CD4-positive, alpha-beta T cell (primary cell): ENCODE measurements around the gene EXOC5. TPM values are rescaled to one million over a fixed set of nuclear protein-coding genes. Genes with fewer than 3 reads are reported as not detected.

Experiments
- ATAC-seq: fragments of 200-7000 bp; cut with Tn5 transposase; one replicate; pipeline ENCODE4 v1.10.0; 2022; ENCODE audit warnings: mild to moderate bottlenecking; ENCODE audit not compliant: poor library complexity
- CTCF ChIA-PET: fragments of 350-600 bp; sonication (Branson Sonifier 250); formaldehyde crosslinking; loops from one replicate; lab custom pipeline; 2021; ENCODE audit warnings: antibody characterized with exemption, inconsistent platforms; lab: Charles Lee
- POLR2A ChIA-PET: fragments of 350-600 bp; sonication (Branson Sonifier 250); formaldehyde crosslinking; loops from one replicate; lab custom pipeline; 2021; ENCODE audit warnings: antibody characterized with exemption, inconsistent platforms; lab: Charles Lee
- DNase-seq, 14 experiments: peaks; one replicate each; pipeline ENCODE4 v3.0.0-alpha.2; 2013 to 2020; ENCODE audit warnings: mixed read lengths in 2 of 14
- H3K27ac ChIP-seq, 2 donors: one replicate each; pipeline versions ENCODE4 v1.5.1 to v1.7.0; 2013; ENCODE audit warnings: low read length in 2 of 2, low read depth in 1 of 2, mild to moderate bottlenecking in 1 of 2
- H3K27me3 ChIP-seq, 2 experiments: 1 replicate in 1 of 2; 2 replicates in 1 of 2; pipeline versions ENCODE4 v1.6.1 to v1.7.0; 2013; ENCODE audit warnings: low read length in 2 of 2, control low read depth in 1 of 2, mild to moderate bottlenecking in 1 of 2, moderate library complexity in 1 of 2; ENCODE audit not compliant: insufficient read depth in 2 of 2, control insufficient read depth in 1 of 2
- H3K36me3 ChIP-seq: one replicate; pipeline ENCODE4 v1.6.1; 2013; ENCODE audit warnings: low read length, control low read depth; ENCODE audit not compliant: insufficient read depth
- H3K4me1 ChIP-seq: one replicate; pipeline ENCODE4 v1.6.1; 2013; ENCODE audit warnings: low read length, control low read depth; ENCODE audit not compliant: insufficient read depth
- H3K4me3 ChIP-seq: one replicate; pipeline ENCODE4 v1.5.1; 2013; ENCODE audit warnings: mild to moderate bottlenecking, low read length, moderate library complexity
- H3K9me3 ChIP-seq, 2 experiments: 1 replicate in 1 of 2; 2 replicates in 1 of 2; pipeline versions ENCODE4 v1.6.1 to v1.7.0; 2013; ENCODE audit warnings: low read length in 2 of 2, mild to moderate bottlenecking in 2 of 2, control low read depth in 1 of 2, moderate library complexity in 1 of 2; ENCODE audit not compliant: control insufficient read depth in 1 of 2, insufficient read depth in 1 of 2
- H3K27ac Mint-ChIP-seq: one replicate; pipeline ENCODE4 v1.8.0; 2020; ENCODE audit warnings: mixed read lengths
- H3K27me3 Mint-ChIP-seq: one replicate; pipeline ENCODE4 v1.8.0; 2021; ENCODE audit warnings: mixed read lengths
- H3K36me3 Mint-ChIP-seq: one replicate; pipeline ENCODE4 v1.8.0; 2021; ENCODE audit warnings: low read depth, mixed read lengths
- H3K4me1 Mint-ChIP-seq: one replicate; pipeline ENCODE4 v1.8.0; 2021; ENCODE audit warnings: low read depth, mixed read lengths
- H3K4me3 Mint-ChIP-seq: one replicate; pipeline ENCODE4 v1.8.0; 2020; ENCODE audit warnings: mild to moderate bottlenecking, mixed read lengths
- H3K9me3 Mint-ChIP-seq: one replicate; pipeline ENCODE4 v1.8.0; 2020; ENCODE audit warnings: mixed read lengths
- CTCF ChIP-seq: fragments of 200-600 bp; IDR thresholded peaks from one replicate; pipeline ENCODE4 v1.8.0; 2022; ENCODE audit warnings: antibody characterized with exemption, mild to moderate bottlenecking
- intact Hi-C, 2 experiments: fragments of 100-400 bp; cut with DNase I in 1 of 2; cut with micrococcal nuclease in 1 of 2; formaldehyde crosslinking; loops; one replicate each; pipeline versions ENCODE4 v1.15.1 to v1.9.0; 2023 to 2025; cut with DNase I, micrococcal nuclease
- total RNA-seq, 174 experiments: library from RNA in 2 of 174; stranded (reverse) in 2 of 174; gene quantifications; one replicate each; pipeline ENCODE4 v1.2.3 and lab custom pipeline; 2021 to 2026

Gene EXOC5
- total RNA-seq, 2 experiments from 2014 or later = 17.1 to 18.1 TPM

GRCh38 chr14:57273236-57273635, 4.5 kb upstream of the EXOC5 start:
- no peak for TF ChIP-seq CTCF
- Mint-ChIP-seq H3K27ac (no peak overlapping the region), H3K27me3 (no peaks in the 10 kb centered on the region), H3K4me1 (peaks cover 60% of the 10 kb centered on the region), H3K36me3 (peaks cover 45% of the 10 kb centered on the region), H3K9me3 (no peaks in the 10 kb centered on the region), H3K4me3 (no peak overlapping the region)
- Histone ChIP-seq H3K36me3 (peaks cover 32% of the 10 kb centered on the region), H3K9me3 (no peaks in the 10 kb centered on the region), H3K4me3 (no peak overlapping the region), H3K4me1 (peaks cover 14% of the 10 kb centered on the region), H3K27ac (no peak overlapping the region), H3K27me3 (no peaks in the 10 kb centered on the region)
- ATAC-seq (no peak), DNase-seq (no peak)
- POLR2A ChIA-PET = no interaction called here
- intact Hi-C loops = no loop called here
- CTCF ChIA-PET = no interaction called here

- peak overlapping the region; percentile 40 for H3K27ac Mint-ChIP-seq
- peak overlapping the region; percentile 3 for H3K4me3 Mint-ChIP-seq
Measured at GRCh38 chr14:57266065-57266464, 2.6 kb downstream of the EXOC5 start.

GRCh38 chr14:57262117-57262516, 6.6 kb downstream of the EXOC5 start:
- no peak for TF ChIP-seq CTCF
- POLR2A ChIA-PET = no interaction called here
- Mint-ChIP-seq H3K27me3 (no peaks in the 10 kb centered on the region), H3K27ac (no peak overlapping the region), H3K4me3 (no peak overlapping the region), H3K9me3 (no peaks in the 10 kb centered on the region), H3K36me3 (peaks cover 28% of the 10 kb centered on the region), H3K4me1 (peaks cover 56% of the 10 kb centered on the region)
- no peaks in the 10 kb centered on the region for H3K9me3 ChIP-seq
- CTCF ChIA-PET = no interaction called here
- intact Hi-C loops = loop anchor here (10.0 kb wide), 2 partner anchors 677 to 1163 kb away; partner anchors contain the start of genes KIAA0586 (in 1 of the 2) and TIMM9 (in 1 of the 2)
- H3K27ac ChIP-seq = no peak overlapping the region
- H3K36me3 ChIP-seq = no peaks in the 10 kb centered on the region
- DNase-seq (no peak), ATAC-seq (no peak)
- H3K27me3 ChIP-seq = no peaks in the 10 kb centered on the region
- no peaks in the 10 kb centered on the region for H3K4me1 ChIP-seq
- no peak overlapping the region for H3K4me3 ChIP-seq

More at GRCh38 chr14:57266065-57266464, 2.6 kb downstream of the EXOC5 start:
- DNase-seq = no peak
- no peaks in the 10 kb centered on the region for H3K27me3 ChIP-seq
- ChIA-PET POLR2A (no interaction called here), CTCF (interaction anchor here (0.6 kb wide), 1 partner anchor 30 kb away, joined by 3 read pairs; no protein-coding TSS in a partner anchor)
- no peak for ATAC-seq
- peaks cover 16% of the 10 kb centered on the region for H3K36me3 Mint-ChIP-seq
- peaks cover 79% of the 10 kb centered on the region for H3K4me1 Mint-ChIP-seq
- H3K27ac ChIP-seq = no peak overlapping the region
- intact Hi-C loops = loop anchor here (5.0 to 10.0 kb wide), 4 partner anchors 681 to 1684 kb away; partner anchors contain the start of genes KIAA0586 (in 1 of the 2), KTN1 (in 1 of the 2), TIMM9 (in 1 of the 2) and TMEM260 (in 1 of the 2)
- H3K4me1 ChIP-seq = peaks cover 15% of the 10 kb centered on the region
- no peaks in the 10 kb centered on the region for H3K27me3 Mint-ChIP-seq
- H3K9me3 Mint-ChIP-seq = no peaks in the 10 kb centered on the region
- no peak for TF ChIP-seq CTCF
- no peaks in the 10 kb centered on the region for H3K36me3 ChIP-seq
- H3K4me3 ChIP-seq = no peak overlapping the region
- H3K9me3 ChIP-seq = no peaks in the 10 kb centered on the region
